K562 (cell line): ENCODE data around the gene TMEM154. TPM values are rescaled to one million over a fixed set of nuclear protein-coding genes. Genes with fewer than 3 reads are reported as not detected.

Experiments used
- CEBPG ChIP-seq, 3 experiments: fragments of 200-800 bp in 1 of 3; sonication (Bioruptor generic) in 1 of 3; sonication (generic) in 1 of 3; formaldehyde crosslinking in 1 of 3; IDR thresholded peaks in 2 of 3; conservative IDR thresholded peaks in 1 of 3; 2 replicates each; pipeline versions ENCODE4 v1.6.1 to v1.8.0; 2016 to 2022; ENCODE audit warnings: missing compliant biosample characterization in 2 of 3, missing genetic modification characterization in 2 of 3, mild to moderate bottlenecking in 1 of 3, missing genetic modification reagents in 1 of 3
- E2F5 ChIP-seq: sonication (generic); formaldehyde crosslinking; IDR thresholded peaks from 2 replicates; pipeline ENCODE4 v1.8.0; 2022; ENCODE audit warnings: mild to moderate bottlenecking, missing genetic modification reagents
- MGA ChIP-seq: fragments of 450-650 bp; IDR thresholded peaks from 2 replicates; pipeline ENCODE4 v1.6.1; 2016; ENCODE audit warnings: mild to moderate bottlenecking, moderate library complexity
- MTA2 ChIP-seq: fragments of 450-650 bp; IDR thresholded peaks from 2 replicates; pipeline ENCODE4 v1.6.1; 2016; ENCODE audit warnings: low read depth
- NR2C2 ChIP-seq, 2 experiments: fragments of 200-800 bp in 1 of 2; sonication (Bioruptor generic) in 1 of 2; sonication (generic) in 1 of 2; formaldehyde crosslinking in 1 of 2; IDR thresholded peaks; 2 replicates each; pipeline versions ENCODE4 v1.6.1 to v1.8.0; 2016 to 2022; ENCODE audit warnings: mild to moderate bottlenecking in 1 of 2, missing compliant biosample characterization in 1 of 2, missing genetic modification characterization in 1 of 2, missing genetic modification reagents in 1 of 2
- SOX6 ChIP-seq: fragments of 450-650 bp; IDR thresholded peaks from 2 replicates; pipeline ENCODE4 v1.6.1; 2014; ENCODE audit warnings: mild to moderate bottlenecking
- TRIM24 ChIP-seq, 2 experiments: fragments of 450-650 bp; IDR thresholded peaks; 2 replicates each; pipeline ENCODE4 v1.6.1; 2016
- ZBTB17 ChIP-seq: fragments of 450-650 bp; formaldehyde crosslinking; IDR thresholded peaks from 2 replicates; pipeline ENCODE4 v1.4.0; 2020; ENCODE audit warnings: mild to moderate bottlenecking
- ZBTB7A ChIP-seq: IDR thresholded peaks from 2 replicates; pipeline ENCODE4 v1.6.1; 2011; ENCODE audit warnings: low read depth, mild to moderate bottlenecking, low read length, moderate library complexity, borderline replicate concordance; ENCODE audit not compliant: control insufficient read depth
- ZNF592 ChIP-seq: fragments of 450-650 bp; IDR thresholded peaks from 2 replicates; pipeline ENCODE4 v1.6.1; 2017; ENCODE audit warnings: antibody characterized with exemption, mild to moderate bottlenecking
- polyA plus RNA-seq, 8 experiments: library from polyadenylated mRNA; depleted of rRNA in 4 of 8; stranded (reverse) in 5 of 8; unstranded in 3 of 8; fragments of >200 nt; fragmentation: Nextera tagmentation in 2 of 8; fragmentation: Illumina TruSeq in 1 of 8; extraction: Ambion mirVana in 2 of 8; extraction: Trizol in 1 of 8; gene quantifications; 2 replicates each; pipeline versions ENCODE4 v1.2.1 to v1.2.3, GENCODE V29; 2011 to 2014; ENCODE audit warnings: inconsistent platforms in 1 of 8, missing spikeins in 1 of 8
- total RNA-seq, 7 experiments: library from RNA; depleted of rRNA in 6 of 7; stranded (reverse); fragments of >200 nt in 6 of 7; fragmentation: Illumina TruSeq in 2 of 7; extraction: Trizol in 2 of 7; gene quantifications; 2 replicates each; pipeline versions ENCODE4 v1.2.1 to v1.2.3, GENCODE V29; 2011 to 2021; ENCODE audit warnings: low replicate concordance in 1 of 7

Gene TMEM154
- total and polyA plus RNA-seq, 9 of the 15 experiments (the other 6 are each of a cell fraction or from before 2014, with no cell fraction given): 0.13 to 1.8 (median 0.58) TPM

- TF ChIP-seq ZNF592: no peak
- no peak for TF ChIP-seq ZBTB7A
- no peak for TF ChIP-seq MTA2
- no peak for TF ChIP-seq ZBTB17 (CRISPR knock-in tag)
- TF ChIP-seq SOX6: peak; percentile 91
- peak; percentile 34 for TF ChIP-seq MGA
- TF ChIP-seq TRIM24 (IDR thresholded peaks at IDR 0.05): peak in 1 of 2 experiments; percentile 80; a peak in 2 of 4 replicates
- TF ChIP-seq E2F5 (CRISPR knock-in tag): no peak
- TF ChIP-seq CEBPG (CRISPR knock-in tag; IDR thresholded peaks at IDR 0.05): peak; percentile 68
- peak; percentile 83 to 87 for TF ChIP-seq CEBPG (tag; conservative IDR thresholded peaks at IDR 0.05 in 1 of 2, IDR thresholded peaks at IDR 0.05 in 1 of 2)
- no peak for TF ChIP-seq NR2C2 (CRISPR knock-in tag; IDR thresholded peaks at IDR 0.05)
- TF ChIP-seq NR2C2 (tag; IDR thresholded peaks at IDR 0.05): no peak; the same call in 1 of the 2 replicates
Measured at GRCh38 chr4:152634110-152634760, 45.6 kb downstream of the TMEM154 start (continued).
